Mesenchymal stem cell (in vitro differentiated cells and primary cell): Measurements from ENCODE around the gene COL16A1.

Experiments
- DNase-seq: peaks from one replicate; pipeline ENCODE4 v3.0.0-alpha.2; 2013
- H2AFZ ChIP-seq: one replicate; pipeline ENCODE4 v1.6.1; 2013; ENCODE audit warnings: low read depth, mild to moderate bottlenecking, control low read depth, inconsistent platforms, low read length, moderate library complexity
- H2AK5ac ChIP-seq: 2 replicates; pipeline ENCODE4 v1.6.1; 2013; ENCODE audit warnings: low read length, moderate library complexity, mild to moderate bottlenecking, inconsistent platforms; ENCODE audit not compliant: severe bottlenecking
- H2BK120ac ChIP-seq: one replicate; pipeline ENCODE4 v1.6.1; 2013; ENCODE audit warnings: low read depth, mild to moderate bottlenecking, inconsistent platforms, low read length, moderate library complexity
- H2BK12ac ChIP-seq, 2 experiments: one replicate each; pipeline ENCODE4 v1.6.1; 2013; ENCODE audit warnings: inconsistent platforms in 2 of 2, low read length in 2 of 2, mild to moderate bottlenecking in 2 of 2, moderate library complexity in 2 of 2, control low read depth in 1 of 2
- H2BK15ac ChIP-seq: one replicate; pipeline ENCODE4 v1.6.1; 2013; ENCODE audit warnings: mild to moderate bottlenecking, low read depth, inconsistent platforms; ENCODE audit not compliant: poor library complexity, severe bottlenecking
- H2BK5ac ChIP-seq: 2 replicates; pipeline ENCODE4 v1.6.1; 2013; ENCODE audit warnings: low read depth, mild to moderate bottlenecking, low read length, control low read depth, inconsistent platforms; ENCODE audit not compliant: poor library complexity, severe bottlenecking
- H3K14ac ChIP-seq, 2 experiments: one replicate each; pipeline ENCODE4 v1.6.1; 2013; ENCODE audit warnings: inconsistent platforms in 2 of 2, low read length in 2 of 2, control low read depth in 1 of 2, mild to moderate bottlenecking in 1 of 2, moderate library complexity in 1 of 2
- H3K18ac ChIP-seq, 2 experiments: one replicate each; pipeline ENCODE4 v1.6.1; 2013; ENCODE audit warnings: inconsistent platforms in 2 of 2, low read length in 2 of 2, control low read depth in 1 of 2, low read depth in 1 of 2, mild to moderate bottlenecking in 1 of 2
- H3K23ac ChIP-seq, 2 experiments: one replicate each; pipeline ENCODE4 v1.6.1; 2013; ENCODE audit warnings: inconsistent platforms in 2 of 2, low read length in 2 of 2, mild to moderate bottlenecking in 2 of 2, moderate library complexity in 2 of 2, control low read depth in 1 of 2
- H3K27ac ChIP-seq: 2 replicates; pipeline ENCODE4 v1.5.1; 2013; ENCODE audit warnings: mild to moderate bottlenecking, moderate library complexity, low read length, control low read depth, inconsistent platforms; ENCODE audit not compliant: poor library complexity, severe bottlenecking
- H3K27me3 ChIP-seq, 2 experiments: 2 replicates each; pipeline versions ENCODE4 v1.6.1 to v1.7.0; 2013; ENCODE audit warnings: low read length in 2 of 2, mild to moderate bottlenecking in 2 of 2, moderate library complexity in 2 of 2, control low read depth in 1 of 2, inconsistent platforms in 1 of 2; ENCODE audit not compliant: control insufficient read depth in 1 of 2, insufficient read depth in 1 of 2
- H3K36me3 ChIP-seq, 2 experiments: 2 replicates each; pipeline versions ENCODE4 v1.6.1 to v1.7.0; 2013; ENCODE audit warnings: low read length in 2 of 2, control low read depth in 1 of 2, inconsistent platforms in 1 of 2, low read depth in 1 of 2, mild to moderate bottlenecking in 1 of 2; ENCODE audit not compliant: insufficient read depth in 2 of 2, control insufficient read depth in 1 of 2
- H3K4ac ChIP-seq, 2 experiments: one replicate each; pipeline ENCODE4 v1.6.1; 2013; ENCODE audit warnings: inconsistent platforms in 2 of 2, low read length in 2 of 2, mild to moderate bottlenecking in 2 of 2, moderate library complexity in 2 of 2, control low read depth in 1 of 2, low read depth in 1 of 2
- H3K4me1 ChIP-seq: 2 replicates; pipeline ENCODE4 v1.6.1; 2013; ENCODE audit warnings: low read depth, low read length, control low read depth; ENCODE audit not compliant: control insufficient read depth, insufficient read depth
- H3K4me2 ChIP-seq: 2 replicates; pipeline ENCODE4 v1.6.1; 2013; ENCODE audit warnings: low read length, mild to moderate bottlenecking, inconsistent platforms; ENCODE audit not compliant: poor library complexity, severe bottlenecking
- H3K4me3 ChIP-seq, 2 experiments: 2 replicates each; pipeline versions ENCODE4 v1.5.1 to v1.7.0; 2013; ENCODE audit warnings: low read length in 2 of 2, mild to moderate bottlenecking in 2 of 2, control low read depth in 1 of 2, low read depth in 1 of 2; ENCODE audit not compliant: insufficient read depth in 1 of 2
- H3K79me1 ChIP-seq: replicated peaks from 2 replicates; pipeline ENCODE4 v1.6.1; 2013; ENCODE audit warnings: mild to moderate bottlenecking, control low read depth, low read length, inconsistent platforms; ENCODE audit not compliant: poor library complexity, severe bottlenecking
- H3K9ac ChIP-seq: 2 replicates; pipeline ENCODE4 v1.7.0; 2013; ENCODE audit warnings: mild to moderate bottlenecking, low read length, moderate library complexity
- H3K9me3 ChIP-seq: 2 replicates; pipeline ENCODE4 v1.7.0; 2013; ENCODE audit warnings: mild to moderate bottlenecking, low read length; ENCODE audit not compliant: control insufficient read depth
- H4K8ac ChIP-seq: one replicate; pipeline ENCODE4 v1.6.1; 2013; ENCODE audit warnings: inconsistent platforms, mild to moderate bottlenecking, low read length, moderate library complexity
- H4K91ac ChIP-seq: one replicate; pipeline ENCODE4 v1.6.1; 2013; ENCODE audit warnings: mild to moderate bottlenecking, low read length, inconsistent platforms
- WGBS: methylation state at CpG from one replicate; pipeline ENCODE4 v1.1.7; 2013; ENCODE audit warnings: mixed read lengths; 5-methylcytosine and 5-hydroxymethylcytosine counted together

COL16A1 gene

DNA sequence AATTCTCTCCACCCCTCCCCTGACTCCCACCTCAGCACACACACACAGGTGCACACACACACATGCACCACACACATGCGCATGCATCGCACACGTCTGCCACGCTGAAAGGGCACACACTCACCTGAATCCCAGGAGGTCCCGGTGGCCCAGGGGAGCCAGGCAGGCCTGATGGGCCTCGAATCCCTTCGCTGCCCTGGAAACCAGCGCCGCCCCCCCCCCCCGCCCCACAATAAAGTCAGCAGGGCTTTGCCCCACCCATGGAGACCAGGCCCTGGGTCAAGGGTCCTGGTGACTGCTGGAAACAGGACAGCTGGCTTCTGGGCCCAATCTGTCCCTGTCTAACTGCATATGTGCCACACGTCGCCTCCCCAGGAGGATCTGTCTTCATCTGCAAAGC lies 41.4 kb downstream of the COL16A1 start:
- Histone ChIP-seq H3K18ac (no peak overlapping the region), H3K36me3 (peaks cover 41 to 70% of the 10 kb centered on the region in 2 experiments), H3K4me2 (no peak overlapping the region), H2AFZ (no peak overlapping the region), H3K4me1 (peaks cover 23% of the 10 kb centered on the region), H2BK15ac (no peak overlapping the region), H4K91ac (no peak overlapping the region), H3K9ac (no peak overlapping the region), H3K79me1 (no peaks in the 10 kb centered on the region), H3K23ac (no peak overlapping the region), H3K9me3 (no peaks in the 10 kb centered on the region), H3K27ac (no peak overlapping the region), H4K8ac (no peak overlapping the region), H2BK120ac (no peak overlapping the region), H3K4me3 (no peak overlapping the region), H2BK12ac (no peak overlapping the region), H2AK5ac (no peak overlapping the region), H3K27me3 (no peaks in the 10 kb centered on the region), H3K4ac (no peak overlapping the region), H3K14ac (no peak overlapping the region), H2BK5ac (no peak overlapping the region)
- 86% methylated on average over 12 of the region's 12 CpGs for WGBS
- no peak for DNase-seq

DNA sequence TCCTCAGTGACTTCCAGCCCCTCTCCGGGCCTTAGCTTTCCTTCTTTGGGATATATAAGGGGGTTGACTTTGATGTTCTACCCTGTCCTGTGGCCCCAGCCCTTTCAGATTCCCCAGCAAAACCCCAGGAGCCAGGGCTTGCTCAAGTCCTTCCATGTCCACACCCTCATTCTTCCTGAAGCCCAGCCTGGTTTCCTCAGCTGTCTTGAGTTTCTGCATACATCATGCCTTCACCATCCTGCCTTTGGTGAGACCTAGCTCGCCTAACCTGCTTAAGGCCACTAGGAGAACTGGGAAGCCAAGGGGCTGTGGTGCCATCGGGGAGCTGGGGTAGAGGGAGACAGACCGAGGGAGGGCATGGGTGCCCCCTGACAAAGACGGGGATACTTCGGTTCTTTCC lies 42.0 kb downstream of the COL16A1 start:
- H3K4me2 ChIP-seq: no peak overlapping the region
- no peaks in the 10 kb centered on the region for H3K27me3 ChIP-seq
- H3K14ac ChIP-seq: no peak overlapping the region
- DNase-seq: no peak
- peaks cover 43 to 70% of the 10 kb centered on the region in 2 experiments for H3K36me3 ChIP-seq
- no peak overlapping the region for H2AK5ac ChIP-seq
- H3K27ac ChIP-seq: no peak overlapping the region
- H3K18ac ChIP-seq: no peak overlapping the region
- H3K9ac ChIP-seq: no peak overlapping the region
- H2AFZ ChIP-seq: no peak overlapping the region
- H4K8ac ChIP-seq: no peak overlapping the region
- peaks cover 17% of the 10 kb centered on the region for H3K4me1 ChIP-seq
- no peak overlapping the region for H2BK5ac ChIP-seq
- H3K4ac ChIP-seq: no peak overlapping the region
- no peak overlapping the region for H4K91ac ChIP-seq
- no peak overlapping the region for H2BK12ac ChIP-seq
- no peak overlapping the region for H3K23ac ChIP-seq
- no peaks in the 10 kb centered on the region for H3K79me1 ChIP-seq
- no peaks in the 10 kb centered on the region for H3K9me3 ChIP-seq
- H2BK15ac ChIP-seq: no peak overlapping the region
- H3K4me3 ChIP-seq: no peak overlapping the region
- 93% methylated on average over 3 of the region's 6 CpGs for whole genome bisulfite sequencing
- no peak overlapping the region for H2BK120ac ChIP-seq

DNA sequence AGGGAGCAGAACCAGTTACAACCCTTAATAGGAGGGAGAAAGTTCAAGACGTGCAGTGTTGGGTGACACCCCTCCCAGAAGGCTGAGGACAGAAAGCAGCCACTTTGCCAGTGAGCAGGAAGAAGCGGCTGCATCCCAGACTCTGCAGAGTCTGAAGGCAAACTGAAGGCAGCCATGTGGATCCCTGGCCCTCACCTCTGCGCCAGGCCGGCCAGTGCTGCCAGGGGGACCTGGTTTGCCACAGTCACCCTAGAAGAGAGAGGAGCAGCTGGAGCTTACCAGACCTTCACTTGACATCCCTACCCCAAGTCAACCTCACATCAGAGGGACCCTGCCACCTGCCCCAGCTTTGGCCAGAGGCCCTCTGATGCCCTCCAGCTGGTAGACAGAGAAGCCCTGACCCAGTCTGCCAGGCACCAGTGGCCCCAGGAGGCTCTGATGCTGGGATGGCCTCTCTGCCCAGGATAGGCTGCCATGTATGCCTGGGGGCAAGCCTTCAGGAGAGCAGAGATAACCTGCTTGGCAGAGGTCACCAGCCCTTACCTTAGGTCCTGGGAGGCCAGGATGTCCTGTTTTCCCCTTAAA lies 42.9 kb downstream of the COL16A1 start:
- Histone ChIP-seq H3K9ac (no peak overlapping the region), H3K27me3 (no peaks in the 10 kb centered on the region), H3K36me3 (peaks cover 45 to 72% of the 10 kb centered on the region in 2 experiments), H4K91ac (no peak overlapping the region), H4K8ac (no peak overlapping the region), H2BK12ac (no peak overlapping the region), H3K4ac (no peak overlapping the region), H3K9me3 (no peaks in the 10 kb centered on the region), H2AK5ac (no peak overlapping the region), H3K23ac (no peak overlapping the region), H3K14ac (no peak overlapping the region), H2BK120ac (no peak overlapping the region), H3K27ac (no peak overlapping the region), H3K79me1 (no peaks in the 10 kb centered on the region), H3K4me3 (no peak overlapping the region), H3K18ac (no peak overlapping the region), H3K4me2 (no peak overlapping the region), H2AFZ (no peak overlapping the region), H2BK15ac (no peak overlapping the region), H3K4me1 (peaks cover 9% of the 10 kb centered on the region), H2BK5ac (no peak overlapping the region)
- 98% methylated on average over 4 of the region's 4 CpGs for WGBS
- DNase-seq: no peak

DNA sequence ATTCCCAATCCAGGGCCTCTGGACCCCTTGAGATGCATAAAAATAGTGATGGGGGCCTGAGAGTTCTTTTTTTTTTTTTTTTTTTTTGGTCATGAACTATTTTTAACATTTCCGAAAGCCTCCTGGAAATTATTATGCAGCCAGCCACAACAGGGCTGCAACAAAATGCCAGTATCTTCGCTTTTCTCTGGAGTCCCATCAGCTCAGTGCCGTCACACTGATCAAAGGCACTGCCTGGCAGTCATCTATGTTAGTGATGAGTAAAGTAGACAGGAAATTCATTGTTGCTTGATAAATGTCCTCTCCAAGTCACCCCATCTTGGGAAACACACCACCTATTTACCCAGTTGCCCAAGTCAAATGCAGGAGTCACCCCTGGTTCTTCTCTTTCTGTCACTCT lies 43.9 kb downstream of the COL16A1 start:
- no peak for DNase-seq
- no peak overlapping the region for H3K9ac ChIP-seq
- peaks cover 40 to 72% of the 10 kb centered on the region in 2 experiments for H3K36me3 ChIP-seq
- no peak overlapping the region for H3K23ac ChIP-seq
- no peak overlapping the region for H2BK15ac ChIP-seq
- H3K27ac ChIP-seq: no peak overlapping the region
- no peak overlapping the region for H3K4ac ChIP-seq
- H3K18ac ChIP-seq: no peak overlapping the region
- H3K4me2 ChIP-seq: no peak overlapping the region
- no peak overlapping the region for H2AK5ac ChIP-seq
- no peak overlapping the region for H3K14ac ChIP-seq
- H3K9me3 ChIP-seq: no peaks in the 10 kb centered on the region
- 100% methylated on average over 1 of the region's 3 CpGs for WGBS
- H3K27me3 ChIP-seq: no peaks in the 10 kb centered on the region
- H2BK5ac ChIP-seq: no peak overlapping the region
- no peak overlapping the region for H3K4me3 ChIP-seq
- H2BK120ac ChIP-seq: no peak overlapping the region
- H3K4me1 ChIP-seq: peaks cover 9% of the 10 kb centered on the region
- H4K8ac ChIP-seq: no peak overlapping the region
- no peak overlapping the region for H2AFZ ChIP-seq
- H2BK12ac ChIP-seq: no peak overlapping the region
- H4K91ac ChIP-seq: no peak overlapping the region
- H3K79me1 ChIP-seq: no peaks in the 10 kb centered on the region
